ENCODE results near the gene HPCAL1. TPM values are rescaled to one million over a fixed set of nuclear protein-coding genes. Genes with fewer than 3 reads are reported as not detected.

The HPCAL1 gene
- total and polyA plus RNA-seq, 10 of the 15 experiments (the other 5 are each of a cell fraction or from before 2014, with no cell fraction given): 0.40 to 12.8 (median 7.9) TPM

GRCh38 chr2:10447895-10448575 is 145.3 kb downstream of the HPCAL1 start, which contains the start of gene ODC1 (continued):
- TF ChIP-seq ZBTB11 (CRISPR knock-in tag; IDR thresholded peaks at IDR 0.05): no peak
- no peak for TF ChIP-seq STAT3 (IDR thresholded peaks at IDR 0.05; ENCODE audit: low read depth, low read length)
- TF ChIP-seq MYB (IDR thresholded peaks at IDR 0.05; ENCODE audit: borderline replicate concordance, low read depth, low read length): no peak
- no peak for TF ChIP-seq ZNF274 (IDR thresholded peaks at IDR 0.05; ENCODE audit: insufficient read depth, insufficient read length)
- no peak for TF ChIP-seq IRF3 (IDR thresholded peaks at IDR 0.05)
- no peak for TF ChIP-seq HDGF (IDR thresholded peaks at IDR 0.05)
- 0 out of 2 replicates have a peak, but pooled peaks have one; percentile 17 for TF ChIP-seq MEF2A (IDR thresholded peaks at IDR 0.05; ENCODE audit: insufficient read depth, low read depth, low read length)
- TF ChIP-seq TAF1 (IDR thresholded peaks at IDR 0.05; ENCODE audit: borderline replicate concordance, low read depth, low read length): peak; percentile 56; the same call in 1 of the 2 replicates
- peak; percentile 45; the same call in 1 of the 2 replicates for TF ChIP-seq CHD1 (IDR thresholded peaks at IDR 0.05; ENCODE audit: low read depth, low read length)
- no peak for TF ChIP-seq NBN (IDR thresholded peaks at IDR 0.05)
- no peak for TF ChIP-seq RUNX3 (IDR thresholded peaks at IDR 0.05; ENCODE audit: low read length)
- no peak for TF ChIP-seq FOS (IDR thresholded peaks at IDR 0.05; ENCODE audit: borderline replicate concordance, extremely low read depth, insufficient read length)
- no peak for TF ChIP-seq E4F1 (IDR thresholded peaks at IDR 0.05; ENCODE audit: borderline replicate concordance, partially characterized antibody)
- no peak for TF ChIP-seq CBX5 (IDR thresholded peaks at IDR 0.05; ENCODE audit: low read depth)
- no peak for TF ChIP-seq ETV6 (conservative IDR thresholded peaks at IDR 0.05 in 1 of 2, IDR thresholded peaks at IDR 0.05 in 1 of 2; ENCODE audit: borderline replicate concordance in 1 of 2, low read depth in 1 of 2)
- no peak for TF ChIP-seq CUX1 (IDR thresholded peaks at IDR 0.05; ENCODE audit: insufficient replicate concordance, low read depth, low read length)
- TF ChIP-seq FOXM1 (IDR thresholded peaks at IDR 0.05; ENCODE audit: low read depth, low read length): no peak
